Ramos (cell line): ENCODE results near the gene TREX2.

Experiments used
- in situ Hi-C: fragments of 300-500 bp; cut with MboI; formaldehyde crosslinking; loops from one replicate; pipeline ENCODE4 v1.14.3; 2022; ENCODE audit warnings: low sequenced_read_pairs; ENCODE audit not compliant: unreplicated experiment

The TREX2 gene

GRCh38 chrX:153457136-153457825 is 11.4 kb upstream of the TREX2 start:
- in situ Hi-C loops: no loop called here

GRCh38 chrX:153456704-153457103 is 10.8 kb upstream of the TREX2 start:
- in situ Hi-C loops: no loop called here

- in situ Hi-C loops: no loop called here
Observed at GRCh38 chrX:153456161-153456560, 10.3 kb upstream of the TREX2 start.

GRCh38 chrX:153455571-153455970 is 9.7 kb upstream of the TREX2 start:
- in situ Hi-C loops: no loop called here

- in situ Hi-C loops: no loop called here
Observed at GRCh38 chrX:153454901-153455550, 9.2 kb upstream of the TREX2 start.

- in situ Hi-C loops: no loop called here
Observed at GRCh38 chrX:153450949-153451277, 5.1 kb upstream of the TREX2 start.

GRCh38 chrX:153450114-153450948 is 4.5 kb upstream of the TREX2 start:
- in situ Hi-C loops: no loop called here

- in situ Hi-C loops: no loop called here
Observed at GRCh38 chrX:153449368-153450113, 3.7 kb upstream of the TREX2 start.

- in situ Hi-C loops: no loop called here
Observed at GRCh38 chrX:153448556-153449367, 2.9 kb upstream of the TREX2 start.

- in situ Hi-C loops: no loop called here
Observed at GRCh38 chrX:153447581-153447960, 1.7 kb upstream of the TREX2 start.

GRCh38 chrX:153446950-153447580 is 1.2 kb upstream of the TREX2 start:
- in situ Hi-C loops: no loop called here

- in situ Hi-C loops: no loop called here
Observed at GRCh38 chrX:153446636-153446936, 730 bp upstream of the TREX2 start.

- in situ Hi-C loops: no loop called here
Observed at GRCh38 chrX:153445106-153445855, 575 bp downstream of the TREX2 start.

- in situ Hi-C loops: no loop called here
Observed at GRCh38 chrX:153444333-153445011, 1.4 kb downstream of the TREX2 start.

- in situ Hi-C loops: no loop called here
Observed at GRCh38 chrX:153443476-153444332, 2.2 kb downstream of the TREX2 start.

GRCh38 chrX:153442463-153442862 is 3.4 kb downstream of the TREX2 start:
- in situ Hi-C loops: no loop called here

GRCh38 chrX:153441981-153442380 is 3.9 kb downstream of the TREX2 start:
- in situ Hi-C loops: no loop called here
